ENCODE data around the gene SAAL1.

DNA sequence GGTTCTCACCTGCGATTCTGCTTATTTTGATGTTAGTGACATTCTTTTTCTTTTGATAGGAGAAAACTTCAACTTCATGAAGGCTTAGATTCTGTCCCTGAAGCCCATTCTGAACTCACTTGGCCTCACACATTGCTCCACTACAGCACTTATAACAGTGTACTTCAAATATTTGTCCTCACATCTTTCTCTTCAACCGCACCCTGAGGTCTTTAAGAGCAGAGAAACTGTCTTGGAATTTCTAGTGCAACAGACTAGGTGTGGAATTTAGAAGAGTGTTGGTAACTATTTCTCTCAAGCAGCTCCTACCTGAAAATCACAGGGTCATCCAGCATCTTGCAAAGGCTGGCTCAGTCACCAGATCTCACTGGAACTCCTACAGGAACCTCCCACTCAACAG lies 34.3 kb upstream of the SAAL1 start:
- TF ChIP-seq POLR2A (IDR thresholded peaks at IDR 0.05; ENCODE audit: low read length): no peak
- TF ChIP-seq GATA1 (IDR thresholded peaks at IDR 0.05; ENCODE audit: low read depth, low read length): no peak

Measured in erythroblast (primary cell).